WERI-Rb-1 (cell line): Measurements from ENCODE around the gene CENPM.

Experiments
- DNase-seq: peaks from one replicate; pipeline ENCODE4 v3.0.0-alpha.2; 2020
- H3K27ac ChIP-seq: fragments of 250-450 bp; sonication (Bioruptor Pico); 2 replicates; pipeline ENCODE4 v1.5.1; 2020; ENCODE audit warnings: mild to moderate bottlenecking, moderate library complexity
- H3K27me3 ChIP-seq: fragments of 250-450 bp; sonication (Bioruptor Pico); 2 replicates; pipeline ENCODE4 v1.5.1; 2021; ENCODE audit warnings: mild to moderate bottlenecking, low read depth, moderate library complexity; ENCODE audit not compliant: insufficient read depth, severe bottlenecking
- H3K36me3 ChIP-seq: fragments of 250-450 bp; sonication (Bioruptor Pico); 2 replicates; pipeline ENCODE4 v1.5.1; 2020; ENCODE audit warnings: mild to moderate bottlenecking, moderate library complexity
- H3K4me3 ChIP-seq: 2 replicates; pipeline ENCODE4 v1.5.1; 2011; ENCODE audit warnings: low read depth, mild to moderate bottlenecking, control low read depth, low read length
- H3K9me3 ChIP-seq: fragments of 250-450 bp; sonication (Bioruptor Pico); 2 replicates; pipeline ENCODE4 v1.5.1; 2021; ENCODE audit warnings: mild to moderate bottlenecking, moderate library complexity; ENCODE audit not compliant: severe bottlenecking
- TF ChIP-seq, protein P1 (sequence below): IDR thresholded peaks from 2 replicates; pipeline ENCODE4 v1.5.1; 2011; ENCODE audit warnings: low read depth, mild to moderate bottlenecking, control low read depth, inconsistent platforms, low read length

CENPM gene

DNA sequence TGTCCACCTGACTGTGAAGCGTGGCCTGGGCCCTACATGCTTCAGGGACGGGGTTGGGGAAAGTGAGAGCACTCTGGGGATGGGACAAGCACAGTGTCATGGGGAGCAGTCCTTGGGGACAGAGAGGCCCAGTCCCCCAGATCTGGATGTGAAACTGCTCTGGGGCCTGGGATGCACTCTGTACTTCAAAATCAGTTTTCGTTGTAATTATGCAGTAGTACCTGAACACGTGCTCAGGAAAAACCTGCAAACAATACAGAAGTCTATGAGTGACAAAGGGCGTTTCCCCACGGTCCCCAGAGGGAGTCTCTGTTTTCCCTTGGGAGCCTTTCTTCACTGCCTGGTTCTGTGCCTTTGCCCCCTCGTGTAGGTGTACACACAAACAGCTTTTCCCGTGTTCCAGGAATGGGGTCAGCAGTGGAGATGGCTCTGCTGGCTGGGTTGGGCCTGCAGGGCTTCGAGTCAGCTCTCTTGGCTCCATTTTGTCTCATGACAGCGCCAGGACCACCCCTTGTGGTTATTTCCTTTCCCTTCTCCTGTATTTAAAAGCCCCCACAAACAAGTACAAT, 15.2 kb downstream of the CENPM start:
- no peak overlapping the region; the same call in 1 of the 2 replicates for H3K27ac ChIP-seq
- no peaks in the 10 kb centered on the region for H3K9me3 ChIP-seq

DNA sequence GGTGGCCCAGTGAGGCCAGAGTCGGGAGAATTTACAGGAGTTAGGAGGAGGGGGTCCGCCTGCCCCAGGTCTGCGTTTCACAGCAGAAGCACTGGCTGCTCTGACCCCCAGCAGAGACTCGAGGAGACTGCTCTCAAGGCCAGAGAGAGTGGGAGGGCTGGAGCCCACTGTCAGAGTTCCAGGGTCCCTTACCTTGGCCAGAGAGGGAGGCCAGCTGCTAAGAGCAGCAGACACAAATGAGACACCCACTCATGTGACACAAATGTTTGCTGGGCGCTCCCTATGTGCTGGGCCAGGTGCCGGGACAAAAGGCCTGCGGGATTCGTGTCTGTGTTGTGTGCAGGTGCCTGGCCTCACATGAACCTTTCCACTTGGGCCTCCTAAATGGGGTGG, 17.5 kb downstream of the CENPM start:
- no peaks in the 10 kb centered on the region for H3K9me3 ChIP-seq
- peaks cover 15% of the 10 kb centered on the region for H3K36me3 ChIP-seq
- no peaks in the 10 kb centered on the region for H3K27me3 ChIP-seq
- TF ChIP-seq, protein P1, sequence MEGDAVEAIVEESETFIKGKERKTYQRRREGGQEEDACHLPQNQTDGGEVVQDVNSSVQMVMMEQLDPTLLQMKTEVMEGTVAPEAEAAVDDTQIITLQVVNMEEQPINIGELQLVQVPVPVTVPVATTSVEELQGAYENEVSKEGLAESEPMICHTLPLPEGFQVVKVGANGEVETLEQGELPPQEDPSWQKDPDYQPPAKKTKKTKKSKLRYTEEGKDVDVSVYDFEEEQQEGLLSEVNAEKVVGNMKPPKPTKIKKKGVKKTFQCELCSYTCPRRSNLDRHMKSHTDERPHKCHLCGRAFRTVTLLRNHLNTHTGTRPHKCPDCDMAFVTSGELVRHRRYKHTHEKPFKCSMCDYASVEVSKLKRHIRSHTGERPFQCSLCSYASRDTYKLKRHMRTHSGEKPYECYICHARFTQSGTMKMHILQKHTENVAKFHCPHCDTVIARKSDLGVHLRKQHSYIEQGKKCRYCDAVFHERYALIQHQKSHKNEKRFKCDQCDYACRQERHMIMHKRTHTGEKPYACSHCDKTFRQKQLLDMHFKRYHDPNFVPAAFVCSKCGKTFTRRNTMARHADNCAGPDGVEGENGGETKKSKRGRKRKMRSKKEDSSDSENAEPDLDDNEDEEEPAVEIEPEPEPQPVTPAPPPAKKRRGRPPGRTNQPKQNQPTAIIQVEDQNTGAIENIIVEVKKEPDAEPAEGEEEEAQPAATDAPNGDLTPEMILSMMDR, result no peak
- no peak overlapping the region for H3K4me3 ChIP-seq
- no peak for DNase-seq
- no peak overlapping the region for H3K27ac ChIP-seq

More for the DNA sequence above, 15.2 kb downstream of the CENPM start:
- TF ChIP-seq, protein P1, result no peak
- DNase-seq, result no peak
- no peaks in the 10 kb centered on the region for H3K27me3 ChIP-seq
- H3K36me3 ChIP-seq, result peaks cover 29% of the 10 kb centered on the region
- H3K4me3 ChIP-seq, result no peak overlapping the region

DNA sequence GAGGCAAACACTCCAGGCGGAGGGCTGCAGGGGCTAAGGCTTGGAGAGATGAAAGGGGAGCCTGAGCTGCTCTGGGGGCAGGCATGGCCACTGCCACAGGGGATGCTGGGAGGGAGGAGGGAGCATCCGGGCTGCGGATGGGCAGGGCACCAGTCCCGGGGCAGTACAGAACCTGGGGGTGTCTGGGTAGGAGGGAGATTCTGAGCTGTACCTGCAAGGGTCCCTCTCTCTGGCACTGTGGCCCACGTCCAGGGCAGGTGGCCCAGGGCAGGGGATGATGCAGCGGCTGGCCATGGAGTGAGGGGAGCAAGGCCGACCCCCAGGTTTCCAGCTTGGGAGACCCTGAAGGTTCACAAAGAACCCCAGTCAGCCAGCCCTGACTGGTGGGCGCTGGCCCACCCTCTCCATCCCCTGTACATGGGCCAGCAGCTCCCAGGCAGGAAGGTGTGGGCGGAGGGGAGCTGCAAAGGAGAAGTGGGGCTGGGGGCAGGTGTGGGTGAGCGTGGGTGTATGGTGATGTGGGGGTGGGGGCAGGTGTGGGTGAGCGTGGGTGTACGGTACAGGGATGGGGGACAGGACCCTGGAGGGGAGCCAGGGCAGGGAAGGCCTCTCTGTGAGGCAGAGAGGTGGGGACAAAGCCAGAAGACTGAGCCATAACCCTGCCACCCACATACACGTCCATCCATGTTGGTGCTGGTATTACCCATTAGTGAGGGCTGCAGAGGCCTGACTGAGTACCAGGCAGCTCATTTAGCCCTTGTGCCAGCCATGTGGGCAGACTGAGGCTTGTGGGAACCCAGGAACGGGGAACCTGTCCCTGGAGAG, 18.1 kb downstream of the CENPM start:
- Histone ChIP-seq H3K9me3 (no peaks in the 10 kb centered on the region), H3K27me3 (no peaks in the 10 kb centered on the region), H3K27ac (no peak overlapping the region), H3K36me3 (peaks cover 9% of the 10 kb centered on the region), H3K4me3 (no peak overlapping the region)
- TF ChIP-seq, protein P1, result no peak
- DNase-seq, result no peak

DNA sequence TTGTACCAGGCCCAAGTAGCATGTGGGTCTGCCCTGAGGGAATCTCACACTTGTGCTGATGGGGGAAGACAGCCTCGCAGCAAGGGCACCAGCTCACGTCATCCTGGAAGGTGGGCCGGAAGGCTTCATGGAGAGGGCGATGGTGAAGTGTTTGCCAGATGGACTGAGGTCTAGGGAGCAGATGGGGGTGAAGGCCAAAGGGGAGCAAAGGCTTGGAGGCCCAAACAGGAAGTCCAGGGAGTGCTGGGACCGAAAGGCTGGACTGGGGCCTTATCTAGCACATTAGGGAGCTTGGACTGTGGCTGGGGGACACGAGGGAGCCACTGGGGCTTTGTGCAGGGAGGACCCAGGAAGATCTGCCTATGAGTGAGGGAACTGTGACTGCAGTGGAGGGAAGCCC, 19.1 kb downstream of the CENPM start:
- H3K36me3 ChIP-seq, result peaks cover 9% of the 10 kb centered on the region
- no peak for DNase-seq
- H3K27ac ChIP-seq, result peak overlapping the region; percentile 36
- no peaks in the 10 kb centered on the region for H3K27me3 ChIP-seq
- H3K4me3 ChIP-seq, result no peak overlapping the region
- H3K9me3 ChIP-seq, result no peaks in the 10 kb centered on the region
- TF ChIP-seq, protein P1, result no peak

DNA sequence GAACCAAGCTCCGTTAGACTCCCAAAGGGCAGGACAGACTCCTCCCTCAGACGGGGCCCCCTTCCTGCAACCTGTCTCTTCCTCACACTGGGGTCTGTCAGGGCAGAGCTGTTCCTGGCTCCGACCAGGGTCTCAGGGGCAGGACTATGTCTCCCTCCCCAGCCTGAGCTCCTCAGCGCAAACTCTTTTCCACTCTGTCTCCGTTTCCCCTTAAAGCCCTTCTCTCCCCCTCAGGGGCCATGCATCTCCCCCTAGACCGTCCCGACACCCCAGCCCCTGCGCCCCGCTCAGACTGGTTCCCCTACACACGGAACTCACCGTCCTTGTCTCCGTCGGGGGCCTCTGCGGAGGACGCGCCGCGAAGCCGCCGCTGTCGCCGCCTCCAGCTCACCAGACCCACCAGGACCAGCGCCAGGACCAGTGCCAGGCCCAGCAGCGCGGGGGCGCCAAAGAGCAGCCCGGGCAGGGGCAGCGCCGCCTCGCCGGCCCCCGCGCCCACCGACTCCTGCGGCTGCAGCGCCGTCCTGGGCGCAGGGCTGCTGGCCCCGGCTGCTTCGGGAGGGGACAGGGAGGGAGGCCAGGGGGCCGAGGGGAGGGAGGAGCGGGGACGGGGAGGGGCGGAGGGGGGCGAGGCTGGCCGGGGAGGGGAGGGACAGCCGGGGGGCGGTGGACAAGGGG, 21.0 kb downstream of the CENPM start:
- Histone ChIP-seq H3K36me3 (no peaks in the 10 kb centered on the region), H3K4me3 (no peak overlapping the region), H3K27ac (no peak overlapping the region), H3K9me3 (no peaks in the 10 kb centered on the region), H3K27me3 (no peaks in the 10 kb centered on the region)
- TF ChIP-seq, protein P1, result 0 out of 2 replicates have a peak, but pooled peaks have one; percentile 16
- no peak for DNase-seq
